ENCODE measurements around the gene ABI3BP. TPM values are rescaled to one million over a fixed set of nuclear protein-coding genes. Genes with fewer than 3 reads are reported as not detected.

ABI3BP gene
- total RNA-seq, 1 experiment from 2014 or later, result not detected

DNA sequence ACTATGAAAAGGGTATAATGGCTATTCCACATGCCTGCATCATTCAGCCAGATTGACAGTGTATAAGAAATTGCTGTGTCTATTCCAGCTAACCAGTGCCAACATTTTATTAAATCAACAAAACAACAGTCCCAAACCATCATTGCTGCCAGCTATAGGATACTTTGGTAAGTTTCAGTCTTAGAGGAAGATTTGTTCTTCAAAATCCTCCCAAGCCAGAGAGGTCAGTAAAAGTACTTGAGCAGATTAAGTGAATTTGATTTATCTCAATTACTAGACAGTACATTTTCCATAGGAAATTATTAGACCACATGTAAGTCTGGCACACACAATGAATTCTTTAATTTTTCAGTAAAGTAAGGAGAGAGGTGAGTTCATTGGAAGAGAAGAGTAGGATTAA is 233.3 kb downstream of the ABI3BP start:
- in situ Hi-C loops (cut with HindIII; ENCODE audit: low sequenced_read_pairs), result no loop called here
- no peak for DNase-seq (ENCODE audit: low spot score)

- in situ Hi-C loops (cut with HindIII; ENCODE audit: low sequenced_read_pairs), result no loop called here
- no peak for DNase-seq (ENCODE audit: low spot score)
Observed at GRCh38 chr3:100759159-100759558, 234.1 kb downstream of the ABI3BP start.

DNA sequence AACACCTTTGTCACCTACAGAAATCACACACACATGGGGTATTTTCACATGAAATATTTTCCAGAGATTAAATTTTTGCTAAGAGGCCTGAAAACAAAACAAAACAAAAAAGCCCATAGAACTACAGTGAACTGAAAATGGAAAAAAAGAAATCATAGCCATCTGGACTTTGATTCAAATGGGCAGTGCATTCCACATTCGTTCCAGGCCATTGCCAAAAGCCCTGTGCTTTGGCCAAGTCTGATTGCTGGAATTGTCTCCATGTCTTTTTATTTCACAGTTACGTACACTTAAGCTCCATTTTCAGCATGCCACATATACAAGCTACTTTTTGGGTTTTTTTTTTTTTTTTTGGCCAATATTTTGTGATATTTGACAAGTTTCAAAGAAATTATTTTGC is 236.8 kb downstream of the ABI3BP start:
- in situ Hi-C loops (cut with HindIII; ENCODE audit: low sequenced_read_pairs), result no loop called here
- peak; percentile 81 for DNase-seq (ENCODE audit: low spot score)

DNA sequence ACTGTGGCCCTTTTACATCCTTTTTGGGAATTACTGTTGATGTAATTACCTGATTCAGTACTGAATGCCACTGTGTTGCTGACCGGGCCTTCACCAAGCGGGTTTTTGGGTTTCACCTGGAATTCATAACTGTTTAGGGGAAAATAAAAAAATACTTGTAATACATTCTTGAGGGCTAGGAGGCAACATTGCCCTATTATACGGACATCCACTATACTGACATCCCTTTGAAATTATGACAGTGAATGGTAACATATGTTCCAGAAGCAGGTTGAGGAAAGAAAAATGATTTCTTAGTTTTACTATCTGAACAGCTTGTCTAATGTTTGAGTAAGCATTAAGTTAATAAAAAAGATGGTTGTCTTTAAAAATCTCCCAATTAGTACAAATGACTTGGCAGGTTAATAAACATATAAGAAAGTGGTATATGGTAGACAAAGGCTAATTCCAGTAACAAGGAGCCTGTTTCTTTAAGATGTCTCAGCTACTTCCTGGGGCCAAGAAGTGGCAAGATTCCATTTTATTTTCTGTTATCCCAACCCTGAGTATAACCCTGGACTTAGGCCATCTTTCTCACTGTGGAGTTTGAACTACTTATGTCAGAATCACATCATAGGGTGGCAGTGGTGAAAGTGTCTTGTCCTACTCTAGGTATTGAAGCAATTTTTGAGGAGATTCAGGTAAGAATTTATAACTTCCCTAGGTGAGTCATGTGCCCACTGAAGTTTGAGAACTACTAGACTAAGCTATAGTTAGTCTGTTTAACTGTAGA is 238.5 kb downstream of the ABI3BP start:
- in situ Hi-C loops (cut with HindIII; ENCODE audit: low sequenced_read_pairs), result no loop called here

GRCh38 chr3:100753846-100754245 is 239.4 kb downstream of the ABI3BP start:
- in situ Hi-C loops (cut with HindIII; ENCODE audit: low sequenced_read_pairs), result no loop called here
- no peak for DNase-seq (ENCODE audit: low spot score)

More for the DNA sequence above, 238.5 kb downstream of the ABI3BP start:
- DNase-seq (ENCODE audit: low spot score), result peak; percentile 13

DNA sequence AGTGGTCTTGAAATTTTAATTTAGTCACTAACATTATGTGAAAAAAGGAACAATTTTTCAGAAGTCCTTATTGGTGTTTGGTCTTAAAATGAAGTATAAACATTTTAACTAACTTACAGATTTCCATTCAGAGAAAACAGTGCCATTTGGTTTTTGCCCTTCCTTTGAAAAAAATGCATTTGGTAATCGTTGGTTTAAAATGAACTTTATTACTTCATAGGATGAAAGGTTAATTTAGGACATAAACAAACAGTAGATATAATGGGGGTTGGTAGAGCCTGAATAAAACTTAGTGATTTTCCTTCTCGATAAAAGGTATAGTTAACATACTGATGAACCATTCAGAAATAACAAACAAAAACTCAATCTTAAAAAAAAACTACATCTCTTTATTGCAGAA is 244.3 kb downstream of the ABI3BP start:
- in situ Hi-C loops (cut with HindIII; ENCODE audit: low sequenced_read_pairs), result no loop called here
- DNase-seq (ENCODE audit: low spot score), result no peak

GRCh38 chr3:100748220-100748619 is 245.0 kb downstream of the ABI3BP start:
- no peak for DNase-seq (ENCODE audit: low spot score)
- in situ Hi-C loops (cut with HindIII; ENCODE audit: low sequenced_read_pairs), result no loop called here

DNA sequence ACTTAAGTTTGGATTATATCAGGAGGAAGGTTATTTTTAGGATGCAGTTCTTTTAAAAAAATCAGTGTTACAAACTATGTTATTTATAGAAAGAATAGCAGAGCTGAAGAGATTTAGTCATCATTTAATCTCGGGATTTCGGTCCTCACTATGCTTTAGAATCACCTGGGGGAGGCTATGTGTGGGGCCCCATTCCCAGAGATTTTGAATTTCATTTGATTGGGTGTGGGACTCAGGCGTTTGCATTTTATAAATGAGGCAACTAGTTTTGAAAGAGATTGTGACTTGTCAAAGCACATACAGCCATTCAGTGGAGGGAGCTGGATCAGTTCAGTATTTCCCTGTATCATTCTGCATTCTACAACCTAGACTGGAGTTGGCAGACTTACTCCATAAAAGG is 247.1 kb downstream of the ABI3BP start:
- in situ Hi-C loops (cut with HindIII; ENCODE audit: low sequenced_read_pairs), result no loop called here

DNA sequence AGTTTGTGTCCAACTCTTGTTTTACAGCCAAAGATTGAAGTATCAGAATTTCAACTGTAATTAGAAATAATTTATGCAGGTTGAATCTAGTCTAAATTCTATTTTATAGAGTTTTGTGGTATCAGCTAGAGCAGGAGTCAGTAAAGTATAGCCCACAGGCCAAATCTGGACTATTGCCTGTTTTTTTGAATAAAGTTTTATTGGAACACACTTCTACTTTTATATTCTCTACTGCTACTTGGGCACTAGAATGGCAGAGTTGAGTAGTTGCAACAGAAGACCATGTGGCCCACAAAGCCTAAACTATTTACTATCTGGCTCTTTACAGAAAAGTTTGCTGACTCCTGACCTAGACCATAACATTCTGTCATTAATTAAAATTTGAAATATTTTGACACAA is 247.6 kb downstream of the ABI3BP start:
- in situ Hi-C loops (cut with HindIII; ENCODE audit: low sequenced_read_pairs), result no loop called here
- no peak for DNase-seq (ENCODE audit: low spot score)

More for the DNA sequence above, 247.1 kb downstream of the ABI3BP start:
- DNase-seq (ENCODE audit: low spot score), result no peak

DNA sequence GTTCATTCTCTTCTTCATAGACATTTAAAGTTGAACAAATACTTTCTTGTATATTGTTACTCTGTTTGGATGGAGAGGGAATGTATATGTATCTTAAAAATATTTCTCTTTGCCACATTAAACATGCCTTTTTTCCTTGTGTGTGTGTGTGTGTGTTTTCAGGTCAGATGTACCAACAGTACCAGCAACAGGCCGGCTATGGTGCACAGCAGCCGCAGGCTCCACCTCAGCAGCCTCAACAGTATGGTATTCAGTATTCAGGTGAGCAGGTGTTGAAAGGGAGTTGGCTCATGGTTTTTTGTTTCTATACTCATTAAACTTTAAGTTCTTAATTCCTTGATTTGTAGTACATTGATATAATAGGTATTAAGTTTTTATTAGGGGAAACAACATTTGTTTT is 248.6 kb downstream of the ABI3BP start:
- in situ Hi-C loops (cut with HindIII; ENCODE audit: low sequenced_read_pairs), result no loop called here
- DNase-seq (ENCODE audit: low spot score), result no peak

- in situ Hi-C loops (cut with HindIII; ENCODE audit: low sequenced_read_pairs), result no loop called here
- no peak for DNase-seq (ENCODE audit: low spot score)
Observed at GRCh38 chr3:100743535-100743934, 249.7 kb downstream of the ABI3BP start.

DNA sequence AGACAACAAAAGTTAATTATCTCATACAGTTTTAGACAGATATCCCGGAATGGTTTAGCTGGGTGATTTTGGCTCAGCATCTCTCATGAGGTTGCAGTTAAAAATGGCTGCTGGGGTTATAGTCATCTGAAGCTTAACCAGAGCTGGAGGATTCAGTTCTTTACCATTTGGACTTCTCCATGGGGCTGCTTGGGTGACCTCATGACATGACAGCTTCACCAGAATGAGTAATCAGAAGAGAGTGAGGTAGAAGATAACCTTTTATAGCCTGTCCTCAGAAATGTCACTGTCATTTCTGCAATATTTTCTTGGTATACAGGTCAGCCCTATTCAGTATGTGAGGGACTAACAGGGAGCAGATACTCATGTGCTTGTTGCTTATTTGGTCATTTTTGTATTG is 253.0 kb downstream of the ABI3BP start:
- no peak for DNase-seq (ENCODE audit: low spot score)
- in situ Hi-C loops (cut with HindIII; ENCODE audit: low sequenced_read_pairs), result no loop called here

- in situ Hi-C loops (cut with HindIII; ENCODE audit: low sequenced_read_pairs), result no loop called here
Observed at GRCh38 chr3:100737334-100737733, 255.9 kb downstream of the ABI3BP start.

DNA sequence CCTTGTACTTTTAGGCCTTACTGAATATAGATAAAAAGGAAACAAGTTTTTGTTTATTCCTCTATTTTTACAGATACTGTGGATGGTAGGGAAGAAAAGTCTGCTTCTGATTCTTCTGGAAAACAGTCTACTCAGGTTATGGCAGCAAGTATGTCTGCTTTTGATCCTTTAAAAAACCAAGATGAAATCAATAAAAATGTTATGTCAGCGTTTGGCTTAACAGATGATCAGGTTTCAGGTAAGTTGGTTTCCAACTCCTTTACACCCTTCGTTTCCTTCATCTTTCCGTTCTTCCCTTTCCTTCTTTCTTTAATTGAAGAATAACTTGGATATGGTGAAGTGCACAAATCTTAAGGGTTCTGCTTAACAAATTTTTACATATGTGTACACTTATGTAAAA is 260.8 kb downstream of the ABI3BP start:
- no peak for DNase-seq (ENCODE audit: low spot score)
- in situ Hi-C loops (cut with HindIII; ENCODE audit: low sequenced_read_pairs), result no loop called here

More at GRCh38 chr3:100737334-100737733, 255.9 kb downstream of the ABI3BP start:
- DNase-seq (ENCODE audit: low spot score), result peak; percentile 10

DNA sequence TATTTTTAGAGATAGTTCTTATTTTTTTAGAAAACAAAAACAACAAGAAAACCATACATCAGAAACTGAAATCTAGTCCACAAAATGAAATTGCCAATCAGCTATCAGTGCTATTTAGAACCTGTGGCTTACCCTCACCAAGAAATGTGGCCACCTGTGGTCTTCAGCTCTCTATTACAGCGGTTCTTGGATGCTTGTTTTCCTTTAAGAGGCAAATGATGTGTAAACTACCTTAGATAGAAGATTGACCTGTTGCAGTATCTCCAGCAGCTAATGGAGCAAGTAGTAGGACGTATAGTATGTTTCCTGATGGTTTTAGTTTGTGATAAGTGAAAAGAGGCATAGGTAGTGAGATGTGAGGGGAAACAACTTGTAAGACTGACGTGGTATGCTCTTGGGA is 262.7 kb downstream of the ABI3BP start:
- no peak for DNase-seq (ENCODE audit: low spot score)
- in situ Hi-C loops (cut with HindIII; ENCODE audit: low sequenced_read_pairs), result no loop called here

- in situ Hi-C loops (cut with HindIII; ENCODE audit: low sequenced_read_pairs), result no loop called here
- no peak for DNase-seq (ENCODE audit: low spot score)
Observed at GRCh38 chr3:100726706-100727105, 266.5 kb downstream of the ABI3BP start.

DNA sequence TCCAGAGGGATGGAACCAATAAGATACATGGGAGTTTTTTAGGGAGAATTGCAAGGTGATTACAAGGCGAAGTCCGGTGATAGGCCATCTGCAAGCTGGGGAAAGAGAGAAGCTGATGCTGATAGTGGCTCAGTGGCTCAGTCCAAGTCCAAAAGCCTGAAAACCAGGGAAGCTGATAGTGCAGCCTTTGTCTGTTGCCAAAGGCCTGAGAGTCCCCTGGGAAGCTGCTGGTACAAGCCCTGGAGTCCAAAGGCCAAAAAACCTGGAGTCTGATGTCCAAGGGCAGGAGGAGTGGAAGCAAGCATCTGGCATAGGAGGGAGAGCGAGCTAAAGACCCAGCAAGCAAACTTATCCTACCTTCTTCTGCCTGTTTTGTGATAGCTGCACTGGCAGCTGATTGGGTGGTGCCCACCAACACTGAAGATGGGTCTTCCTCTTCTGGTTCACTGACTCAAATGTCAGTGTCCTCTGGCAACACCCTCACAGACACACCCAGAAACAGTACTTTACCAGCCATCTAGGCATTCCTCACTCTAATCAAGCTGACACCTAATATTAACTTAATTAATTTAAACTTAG is 267.2 kb downstream of the ABI3BP start:
- no peak for DNase-seq (ENCODE audit: low spot score)
- in situ Hi-C loops (cut with HindIII; ENCODE audit: low sequenced_read_pairs), result no loop called here

GRCh38 chr3:100720426-100720825 is 272.8 kb downstream of the ABI3BP start:
- in situ Hi-C loops (cut with HindIII; ENCODE audit: low sequenced_read_pairs), result no loop called here
- no peak for DNase-seq (ENCODE audit: low spot score)

GRCh38 chr3:100719136-100719535 is 274.1 kb downstream of the ABI3BP start:
- DNase-seq (ENCODE audit: low spot score), result no peak
- in situ Hi-C loops (cut with HindIII; ENCODE audit: low sequenced_read_pairs), result no loop called here

GRCh38 chr3:100717637-100718487 is 275.4 kb downstream of the ABI3BP start:
- DNase-seq (ENCODE audit: low spot score), result no peak
- in situ Hi-C loops (cut with HindIII; ENCODE audit: low sequenced_read_pairs), result no loop called here

Data from G401 (cell line).